Raji (cell line): ENCODE measurements around the gene RAB13.

Experiments used
- POLR2A ChIP-seq: IDR thresholded peaks from 2 replicates; pipeline ENCODE4 v1.6.1; 2011; ENCODE audit warnings: low read depth, low read length, control low read depth; ENCODE audit not compliant: insufficient read depth

RAB13 gene

GRCh38 chr1:153944827-153945117, 41.4 kb downstream of the RAB13 start:
- TF ChIP-seq POLR2A = no peak

- TF ChIP-seq POLR2A = no peak
Measured at GRCh38 chr1:153944005-153944826, 41.9 kb downstream of the RAB13 start.

- TF ChIP-seq POLR2A = no peak
Measured at GRCh38 chr1:153942766-153943549, 43.2 kb downstream of the RAB13 start.

GRCh38 chr1:153941826-153942725, 44.1 kb downstream of the RAB13 start:
- TF ChIP-seq POLR2A = no peak

- no peak for TF ChIP-seq POLR2A
Measured at GRCh38 chr1:153940756-153941155, 45.4 kb downstream of the RAB13 start.

- TF ChIP-seq POLR2A = no peak
Measured at GRCh38 chr1:153939476-153939875, 46.7 kb downstream of the RAB13 start.

- no peak for TF ChIP-seq POLR2A
Measured at GRCh38 chr1:153938996-153939395, 47.1 kb downstream of the RAB13 start.

GRCh38 chr1:153937331-153937730, 48.8 kb downstream of the RAB13 start:
- no peak for TF ChIP-seq POLR2A

- TF ChIP-seq POLR2A = no peak
Measured at GRCh38 chr1:153936011-153936802, 49.9 kb downstream of the RAB13 start.

- no peak for TF ChIP-seq POLR2A
Measured at GRCh38 chr1:153934746-153935145, 51.4 kb downstream of the RAB13 start.

GRCh38 chr1:153933955-153934354, 52.2 kb downstream of the RAB13 start:
- TF ChIP-seq POLR2A = no peak

- no peak for TF ChIP-seq POLR2A
Measured at GRCh38 chr1:153933430-153933829, 52.7 kb downstream of the RAB13 start.

GRCh38 chr1:153932156-153933131, 53.7 kb downstream of the RAB13 start:
- TF ChIP-seq POLR2A = no peak
